ENCODE data around the gene CUBN.

Gene CUBN

GRCh38 chr10:17141504-17142229 is 12.1 kb upstream of the CUBN start:
- no peaks in the 10 kb centered on the region for H3K27me3 ChIP-seq (ENCODE audit: insufficient read depth, low read depth, severe bottlenecking)
- no peak for DNase-seq
- H3K36me3 ChIP-seq = no peaks in the 10 kb centered on the region
- no peaks in the 10 kb centered on the region for H3K9me3 ChIP-seq (ENCODE audit: severe bottlenecking)
- H3K4me3 ChIP-seq (ENCODE audit: low read depth, low read length) = no peak overlapping the region
- TF ChIP-seq CTCF (IDR thresholded peaks at IDR 0.05; ENCODE audit: low read depth, low read length) = no peak
- no peak overlapping the region for H3K27ac ChIP-seq

DNA sequence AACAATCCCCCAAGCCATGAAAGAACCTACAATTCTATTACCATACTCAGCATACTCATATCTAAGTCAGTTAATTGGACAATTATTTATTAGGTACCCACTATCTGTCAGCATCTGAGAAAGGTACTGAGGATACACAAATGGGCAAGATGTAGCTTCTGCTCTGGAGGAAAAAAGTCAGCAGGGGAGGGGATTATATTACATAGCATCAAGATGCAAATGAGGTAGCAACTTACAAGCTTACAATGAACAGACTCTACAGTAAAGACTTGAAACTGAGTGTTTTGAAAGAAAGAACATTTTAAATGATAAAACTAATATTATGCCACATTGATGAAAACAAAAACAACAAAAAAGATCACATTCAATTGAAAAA is 10.8 kb upstream of the CUBN start:
- no peak for TF ChIP-seq CTCF (IDR thresholded peaks at IDR 0.05; ENCODE audit: low read depth, low read length)
- no peak for DNase-seq
- Histone ChIP-seq H3K36me3 (no peaks in the 10 kb centered on the region), H3K9me3 (ENCODE audit: severe bottlenecking) (no peaks in the 10 kb centered on the region), H3K4me3 (ENCODE audit: low read depth, low read length) (no peak overlapping the region), H3K27me3 (ENCODE audit: insufficient read depth, low read depth, severe bottlenecking) (no peaks in the 10 kb centered on the region), H3K27ac (no peak overlapping the region)

- H3K9me3 ChIP-seq (ENCODE audit: severe bottlenecking) = no peaks in the 10 kb centered on the region
- no peaks in the 10 kb centered on the region for H3K27me3 ChIP-seq (ENCODE audit: insufficient read depth, low read depth, severe bottlenecking)
- H3K27ac ChIP-seq = no peak overlapping the region
- TF ChIP-seq CTCF (IDR thresholded peaks at IDR 0.05; ENCODE audit: low read depth, low read length) = no peak
- no peaks in the 10 kb centered on the region for H3K36me3 ChIP-seq
- DNase-seq = no peak
- no peak overlapping the region for H3K4me3 ChIP-seq (ENCODE audit: low read depth, low read length)
Measured at GRCh38 chr10:17138460-17139042, 8.9 kb upstream of the CUBN start.

GRCh38 chr10:17134737-17135260 is 5.2 kb upstream of the CUBN start:
- Histone ChIP-seq H3K4me3 (ENCODE audit: low read depth, low read length) (no peak overlapping the region), H3K27ac (no peak overlapping the region), H3K9me3 (ENCODE audit: severe bottlenecking) (no peaks in the 10 kb centered on the region), H3K27me3 (ENCODE audit: insufficient read depth, low read depth, severe bottlenecking) (no peaks in the 10 kb centered on the region), H3K36me3 (no peaks in the 10 kb centered on the region)
- no peak for DNase-seq
- no peak for TF ChIP-seq CTCF (IDR thresholded peaks at IDR 0.05; ENCODE audit: low read depth, low read length)

- no peak for TF ChIP-seq CTCF (IDR thresholded peaks at IDR 0.05; ENCODE audit: low read depth, low read length)
- no peak overlapping the region for H3K4me3 ChIP-seq (ENCODE audit: low read depth, low read length)
- no peak overlapping the region for H3K27ac ChIP-seq
- H3K9me3 ChIP-seq (ENCODE audit: severe bottlenecking) = no peaks in the 10 kb centered on the region
- DNase-seq = no peak
- no peaks in the 10 kb centered on the region for H3K27me3 ChIP-seq (ENCODE audit: insufficient read depth, low read depth, severe bottlenecking)
- H3K36me3 ChIP-seq = no peaks in the 10 kb centered on the region
Measured at GRCh38 chr10:17134282-17134681, 4.7 kb upstream of the CUBN start.
